Prostate gland (tissue), 2 donors: ENCODE measurements around the gene PIAS1. TPM values are rescaled to one million over a fixed set of nuclear protein-coding genes. Genes with fewer than 3 reads are reported as not detected.
A peak's percentile ranks its signal among the peaks of the same experiment; 100 is the strongest.

Source experiments
- DNase-seq: peaks from one replicate; pipeline ENCODE4 v3.0.0-alpha.2; 2019; ENCODE audit warnings: low spot score
- H3K27ac ChIP-seq, 2 donors: fragments of 200-600 bp; sonication (generic); 2 replicates each; pipeline ENCODE4 v1.5.1; 2017 to 2019
- H3K27me3 ChIP-seq: fragments of 200-600 bp; sonication (generic); replicated peaks from 2 replicates; pipeline ENCODE4 v1.5.1; 2019; ENCODE audit not compliant: insufficient read depth
- H3K36me3 ChIP-seq, 2 donors: fragments of 200-600 bp; sonication (generic); 1 replicate in 1 of 2; 2 replicates in 1 of 2; pipeline versions ENCODE4 v1.5.1 to v1.8.1; 2017 to 2019
- H3K4me1 ChIP-seq: fragments of 200-600 bp; sonication (generic); replicated peaks from 2 replicates; pipeline ENCODE4 v1.5.1; 2019
- H3K4me3 ChIP-seq, 2 donors: fragments of 200-600 bp; sonication (generic); 2 replicates each; pipeline ENCODE4 v1.5.1; 2017 to 2019
- H3K9me3 ChIP-seq: fragments of 200-600 bp; sonication (generic); 2 replicates; pipeline ENCODE4 v1.5.1; 2017
- CTCF ChIP-seq, 4 experiments: fragments of 200-600 bp in 2 of 4; fragments of 450-650 bp in 2 of 4; sonication (generic) in 2 of 4; IDR thresholded peaks; 1 replicate in 3 of 4; 2 replicates in 1 of 4; pipeline ENCODE4 v1.5.1; 2016 to 2019; ENCODE audit warnings: antibody characterized with exemption in 4 of 4, mild to moderate bottlenecking in 2 of 4, moderate library complexity in 2 of 4
- POLR2A ChIP-seq: fragments of 450-650 bp; IDR thresholded peaks from one replicate; pipeline ENCODE4 v1.6.1; 2016; ENCODE audit warnings: antibody characterized with exemption, mild to moderate bottlenecking
- POLR2AphosphoS5 ChIP-seq: sonication (generic); formaldehyde crosslinking; IDR thresholded peaks from one replicate; pipeline ENCODE4 v1.6.1; 2017; ENCODE audit warnings: antibody characterized with exemption
- WGBS: methylation state at CpG from one replicate; pipeline ENCODE4 v1.1.5; 2018; 5-methylcytosine and 5-hydroxymethylcytosine counted together
- intact Hi-C: fragments of 100-400 bp; cut with DNase I; formaldehyde crosslinking; loops from one replicate; pipeline ENCODE4 v1.14.2; 2022
- total RNA-seq, 2 donors: library from RNA; depleted of rRNA; stranded (reverse); fragments of >200 nt; gene quantifications; one replicate each; pipeline ENCODE4 v1.1.0, GENCODE V29; 2016

PIAS1 gene
- total RNA-seq, 2 donors from 2014 or later, result 40.9 to 58.4 TPM

GRCh38 chr15:68186671-68187397 is 132.7 kb downstream of the PIAS1 start:
- no peak for DNase-seq
- Histone ChIP-seq H3K36me3 (no peaks in the 10 kb centered on the region), H3K27ac (peak overlapping the region; percentile 66 to 72), H3K4me1 (peaks cover 17% of the 10 kb centered on the region), H3K4me3 (no peak overlapping the region), H3K27me3 (no peaks in the 10 kb centered on the region), H3K9me3 (no peaks in the 10 kb centered on the region)
- WGBS, result 82% methylated on average over 5 of the region's 5 CpGs
- intact Hi-C loops, result no loop called here
- TF ChIP-seq POLR2A (no peak), POLR2AphosphoS5 (no peak), CTCF (IDR thresholded peaks at IDR 0.05) (no peak)

- Histone ChIP-seq H3K4me1 (peaks cover 17% of the 10 kb centered on the region), H3K36me3 (no peaks in the 10 kb centered on the region), H3K27me3 (no peaks in the 10 kb centered on the region), H3K9me3 (no peaks in the 10 kb centered on the region), H3K27ac (peak overlapping the region; percentile 66 to 72), H3K4me3 (no peak overlapping the region)
- 14% methylated on average over 9 of the region's 9 CpGs for WGBS
- peak; percentile 81 for DNase-seq
- no peak for TF ChIP-seq CTCF (IDR thresholded peaks at IDR 0.05)
- TF ChIP-seq POLR2AphosphoS5, result peak; percentile 85
- intact Hi-C loops, result no loop called here
Observed at GRCh38 chr15:68187559-68187958, 133.4 kb downstream of the PIAS1 start.

- H3K4me1 ChIP-seq, result peaks cover 17% of the 10 kb centered on the region
- peak overlapping the region; percentile 66 to 72 for H3K27ac ChIP-seq
- no peak for DNase-seq
- no peak overlapping the region for H3K4me3 ChIP-seq
- TF ChIP-seq CTCF (IDR thresholded peaks at IDR 0.05), result no peak
- no peak for TF ChIP-seq POLR2A
- no peak for TF ChIP-seq POLR2AphosphoS5
- WGBS, result 66% methylated on average over 2 of the region's 2 CpGs
- intact Hi-C loops, result no loop called here
- no peaks in the 10 kb centered on the region for H3K27me3 ChIP-seq
- H3K9me3 ChIP-seq, result no peaks in the 10 kb centered on the region
- H3K36me3 ChIP-seq, result no peaks in the 10 kb centered on the region
Observed at GRCh38 chr15:68188647-68189046, 134.5 kb downstream of the PIAS1 start.

GRCh38 chr15:68190048-68190447 is 135.9 kb downstream of the PIAS1 start:
- 96% methylated on average over 4 of the region's 4 CpGs for WGBS
- Histone ChIP-seq H3K36me3 (no peaks in the 10 kb centered on the region), H3K27me3 (no peaks in the 10 kb centered on the region), H3K4me3 (no peak overlapping the region), H3K9me3 (no peaks in the 10 kb centered on the region), H3K4me1 (peaks cover 17% of the 10 kb centered on the region), H3K27ac (no peak overlapping the region)
- no peak for TF ChIP-seq POLR2AphosphoS5
- TF ChIP-seq CTCF (IDR thresholded peaks at IDR 0.05), result no peak
- no peak for TF ChIP-seq POLR2A
- no peak for DNase-seq
- intact Hi-C loops, result no loop called here

- H3K36me3 ChIP-seq, result no peaks in the 10 kb centered on the region
- H3K9me3 ChIP-seq, result no peaks in the 10 kb centered on the region
- DNase-seq, result no peak
- 51% methylated on average over 3 of the region's 3 CpGs for WGBS
- intact Hi-C loops, result no loop called here
- peaks cover 17% of the 10 kb centered on the region for H3K4me1 ChIP-seq
- TF ChIP-seq POLR2A (no peak), POLR2AphosphoS5 (no peak), CTCF (IDR thresholded peaks at IDR 0.05) (no peak)
- H3K27me3 ChIP-seq, result no peaks in the 10 kb centered on the region
- H3K4me3 ChIP-seq, result no peak overlapping the region
- H3K27ac ChIP-seq, result no peak overlapping the region
Observed at GRCh38 chr15:68191555-68191954, 137.4 kb downstream of the PIAS1 start.
